Measurements from ENCODE around the gene ZNF277. TPM values are rescaled to one million over a fixed set of nuclear protein-coding genes. Genes with fewer than 3 reads are reported as not detected.

ZNF277 gene
- total RNA-seq, 2 donors from 2014 or later = 20.3 to 20.4 TPM

- H3K9ac ChIP-seq (ENCODE audit: extremely low read depth, low read length, poor library complexity, severe bottlenecking) = no peak overlapping the region
- peaks cover 6% of the 10 kb centered on the region for H3K4me1 ChIP-seq (ENCODE audit: control insufficient read depth, insufficient read depth, low read length)
- 98% methylated on average over 2 of the region's 2 CpGs; no CpG with 5 or more reads in 1 of the 2 experiments for WGBS, 2 experiments (ENCODE audit: insufficient coverage in 1 of 2, insufficient read length in 1 of 2)
- H3K4me1 Mint-ChIP-seq = peaks cover 8% of the 10 kb centered on the region
- H3K9me3 ChIP-seq (ENCODE audit: control insufficient read depth, low read length) = peaks cover 15% of the 10 kb centered on the region
- no peak overlapping the region for H3K27ac ChIP-seq (ENCODE audit: low read depth, low read length)
- no peaks in the 10 kb centered on the region for H3K36me3 ChIP-seq (ENCODE audit: control insufficient read depth, insufficient read depth, low read length)
- no peaks in the 10 kb centered on the region for H3K27me3 ChIP-seq (ENCODE audit: control insufficient read depth, insufficient read depth, low read length, poor library complexity, severe bottlenecking)
- no peak for DNase-seq
- H3K9me3 Mint-ChIP-seq = no peaks in the 10 kb centered on the region
- TF ChIP-seq CTCF (conservative IDR thresholded peaks at IDR 0.05) = no peak
- no peak overlapping the region for H3K27ac Mint-ChIP-seq
- H3K36me3 Mint-ChIP-seq (ENCODE audit: low read depth) = peaks cover 3% of the 10 kb centered on the region
- no peaks in the 10 kb centered on the region for H3K27me3 Mint-ChIP-seq (ENCODE audit: insufficient read depth)
- H3K4me3 ChIP-seq (ENCODE audit: low read length) = no peak overlapping the region
- no peak overlapping the region for H3K4me3 Mint-ChIP-seq
Observed at GRCh38 chr7:112279042-112279441, 72.5 kb downstream of the ZNF277 start.

- H3K36me3 Mint-ChIP-seq (ENCODE audit: low read depth) = peaks cover 3% of the 10 kb centered on the region
- no peak for DNase-seq
- Histone ChIP-seq H3K4me1 (ENCODE audit: control insufficient read depth, insufficient read depth, low read length) (no peaks in the 10 kb centered on the region), H3K4me3 (ENCODE audit: low read length) (no peak overlapping the region), H3K9ac (ENCODE audit: extremely low read depth, low read length, poor library complexity, severe bottlenecking) (no peak overlapping the region), H3K27ac (ENCODE audit: low read depth, low read length) (no peak overlapping the region), H3K9me3 (ENCODE audit: control insufficient read depth, low read length) (peaks cover 15% of the 10 kb centered on the region), H3K36me3 (ENCODE audit: control insufficient read depth, insufficient read depth, low read length) (no peaks in the 10 kb centered on the region), H3K27me3 (ENCODE audit: control insufficient read depth, insufficient read depth, low read length, poor library complexity, severe bottlenecking) (no peaks in the 10 kb centered on the region)
- 97% methylated on average over 2 of the region's 2 CpGs; no CpG with 5 or more reads in 1 of the 2 experiments for WGBS, 2 experiments (ENCODE audit: insufficient coverage in 1 of 2, insufficient read length in 1 of 2)
- H3K4me3 Mint-ChIP-seq = no peak overlapping the region
- no peak for TF ChIP-seq CTCF (conservative IDR thresholded peaks at IDR 0.05)
- no peaks in the 10 kb centered on the region for H3K27me3 Mint-ChIP-seq (ENCODE audit: insufficient read depth)
- H3K27ac Mint-ChIP-seq = no peak overlapping the region
- no peaks in the 10 kb centered on the region for H3K9me3 Mint-ChIP-seq
- peaks cover 2% of the 10 kb centered on the region for H3K4me1 Mint-ChIP-seq
Observed at GRCh38 chr7:112280267-112280666, 73.8 kb downstream of the ZNF277 start.

- Histone ChIP-seq H3K27me3 (ENCODE audit: control insufficient read depth, insufficient read depth, low read length, poor library complexity, severe bottlenecking) (no peaks in the 10 kb centered on the region), H3K27ac (ENCODE audit: low read depth, low read length) (no peak overlapping the region), H3K4me1 (ENCODE audit: control insufficient read depth, insufficient read depth, low read length) (no peaks in the 10 kb centered on the region), H3K9me3 (ENCODE audit: control insufficient read depth, low read length) (peaks cover 15% of the 10 kb centered on the region), H3K4me3 (ENCODE audit: low read length) (no peak overlapping the region), H3K36me3 (ENCODE audit: control insufficient read depth, insufficient read depth, low read length) (no peaks in the 10 kb centered on the region), H3K9ac (ENCODE audit: extremely low read depth, low read length, poor library complexity, severe bottlenecking) (no peak overlapping the region)
- H3K4me1 Mint-ChIP-seq = peaks cover 9% of the 10 kb centered on the region
- H3K36me3 Mint-ChIP-seq (ENCODE audit: low read depth) = peaks cover 3% of the 10 kb centered on the region
- WGBS, 2 experiments (ENCODE audit: insufficient coverage in 1 of 2, insufficient read length in 1 of 2) = 83 to 96% methylated on average over 1 of the region's 1 CpG
- H3K27me3 Mint-ChIP-seq (ENCODE audit: insufficient read depth) = no peaks in the 10 kb centered on the region
- H3K9me3 Mint-ChIP-seq = no peaks in the 10 kb centered on the region
- H3K27ac Mint-ChIP-seq = no peak overlapping the region
- TF ChIP-seq CTCF (conservative IDR thresholded peaks at IDR 0.05) = no peak
- DNase-seq = no peak
- H3K4me3 Mint-ChIP-seq = no peak overlapping the region
Observed at GRCh38 chr7:112282476-112283188, 76.1 kb downstream of the ZNF277 start.

Measured in endodermal cell (in vitro differentiated cells).